GM12878 (cell line): ENCODE measurements around the gene SUFU. TPM values are rescaled to one million over a fixed set of nuclear protein-coding genes. Genes with fewer than 3 reads are reported as not detected.

Experiments used
- CBFB ChIP-seq: IDR thresholded peaks from 2 replicates; pipeline ENCODE4 v1.6.1; 2016; ENCODE audit warnings: antibody characterized with exemption, low read depth
- EP300 ChIP-seq, 2 experiments: fragments of 150-350 bp in 1 of 2; IDR thresholded peaks; 2 replicates each; pipeline ENCODE4 v1.6.1; 2011 to 2012; ENCODE audit warnings: low read depth in 2 of 2, low read length in 2 of 2, borderline replicate concordance in 1 of 2, improper control_type of control experiment in 1 of 2, inconsistent platforms in 1 of 2; ENCODE audit not compliant: control insufficient read depth in 1 of 2
- FOXK2 ChIP-seq: fragments of 450-650 bp; IDR thresholded peaks from 2 replicates; pipeline ENCODE4 v1.6.1; 2017; ENCODE audit warnings: mild to moderate bottlenecking, moderate library complexity
- HDAC2 ChIP-seq: fragments of 200-600 bp; sonication (generic); IDR thresholded peaks from 2 replicates; pipeline ENCODE4 v1.6.1; 2017
- LARP7 ChIP-seq: fragments of 450-650 bp; IDR thresholded peaks from 2 replicates; pipeline ENCODE4 v1.6.1; 2017; ENCODE audit warnings: mild to moderate bottlenecking
- MXI1 ChIP-seq: fragments of 150-350 bp; IDR thresholded peaks from 2 replicates; pipeline ENCODE4 v1.6.1; 2011; ENCODE audit warnings: low read depth, mild to moderate bottlenecking, inconsistent platforms, low read length, improper control_type of control experiment
- RELA ChIP-seq: fragments of 450-650 bp; IDR thresholded peaks from 2 replicates; pipeline ENCODE4 v1.8.0; 2014; ENCODE audit warnings: borderline replicate concordance; ENCODE audit not compliant: partially characterized antibody
- SMARCA5 ChIP-seq: fragments of 450-650 bp; IDR thresholded peaks from 2 replicates; pipeline ENCODE4 v1.6.1; 2017; ENCODE audit warnings: mild to moderate bottlenecking
- SREBF2 ChIP-seq: IDR thresholded peaks from 2 replicates; pipeline ENCODE4 v1.6.1; 2012; ENCODE audit warnings: mild to moderate bottlenecking, low read length
- TAF1 ChIP-seq: IDR thresholded peaks from 2 replicates; pipeline ENCODE4 v1.6.1; 2011; ENCODE audit warnings: mild to moderate bottlenecking, low read depth, low read length, borderline replicate concordance
- polyA plus RNA-seq, 11 experiments: library from polyadenylated mRNA; depleted of rRNA in 4 of 11; unstranded in 6 of 11; stranded (reverse) in 5 of 11; fragments of >200 nt; fragmentation: Nextera tagmentation in 4 of 11; fragmentation: Illumina TruSeq in 1 of 11; extraction: Ambion mirVana in 4 of 11; extraction: Trizol in 1 of 11; gene quantifications; 1 replicate in 1 of 11; 2 replicates in 10 of 11; pipeline versions ENCODE4 v1.2.1 to v1.2.3, GENCODE V29; 2011 to 2016; ENCODE audit warnings: inconsistent platforms in 2 of 11, missing spikeins in 2 of 11, low read depth in 1 of 11
- total RNA-seq, 4 experiments: library from RNA; depleted of rRNA in 3 of 4; stranded (reverse); fragments of >200 nt in 3 of 4; fragmentation: Illumina TruSeq in 1 of 4; extraction: Trizol in 1 of 4; gene quantifications; 2 replicates each; pipeline versions ENCODE4 v1.2.1 to v1.2.3, GENCODE V29; 2013 to 2021
- TF ChIP-seq, protein P1 (sequence below): IDR thresholded peaks from 2 replicates; pipeline ENCODE4 v1.6.1; 2011; ENCODE audit warnings: low read depth, low read length, improper control_type of control experiment, borderline replicate concordance
- TF ChIP-seq, protein P2 (sequence below): fragments of 450-650 bp; IDR thresholded peaks from 2 replicates; pipeline ENCODE4 v1.6.1; 2017; ENCODE audit warnings: mild to moderate bottlenecking, low read depth, inconsistent platforms; ENCODE audit not compliant: poor library complexity, severe bottlenecking
- TF ChIP-seq, protein P3 (sequence below): IDR thresholded peaks from 2 replicates; pipeline ENCODE4 v1.6.1; 2012; ENCODE audit warnings: mild to moderate bottlenecking, low read depth, low read length
- TF ChIP-seq, protein P4 (sequence below): IDR thresholded peaks from 2 replicates; pipeline ENCODE4 v1.6.1; 2011; ENCODE audit warnings: low read depth, mild to moderate bottlenecking, low read length, moderate library complexity, borderline replicate concordance; ENCODE audit errors: extremely low read depth
- TF ChIP-seq, protein P5 (sequence below): fragments of 450-650 bp; IDR thresholded peaks from 2 replicates; pipeline ENCODE4 v1.6.1; 2014; ENCODE audit warnings: mild to moderate bottlenecking
- TF ChIP-seq, protein P6 (sequence below): fragments of 450-650 bp; formaldehyde crosslinking; IDR thresholded peaks from 2 replicates; pipeline ENCODE4 v1.4.0; 2022; ENCODE audit warnings: mild to moderate bottlenecking, moderate library complexity

SUFU gene
- total and polyA plus RNA-seq, 10 of the 15 experiments (the other 5 are each of a cell fraction or from before 2014, with no cell fraction given) = 0.68 to 7.7 (median 2.4) TPM

DNA sequence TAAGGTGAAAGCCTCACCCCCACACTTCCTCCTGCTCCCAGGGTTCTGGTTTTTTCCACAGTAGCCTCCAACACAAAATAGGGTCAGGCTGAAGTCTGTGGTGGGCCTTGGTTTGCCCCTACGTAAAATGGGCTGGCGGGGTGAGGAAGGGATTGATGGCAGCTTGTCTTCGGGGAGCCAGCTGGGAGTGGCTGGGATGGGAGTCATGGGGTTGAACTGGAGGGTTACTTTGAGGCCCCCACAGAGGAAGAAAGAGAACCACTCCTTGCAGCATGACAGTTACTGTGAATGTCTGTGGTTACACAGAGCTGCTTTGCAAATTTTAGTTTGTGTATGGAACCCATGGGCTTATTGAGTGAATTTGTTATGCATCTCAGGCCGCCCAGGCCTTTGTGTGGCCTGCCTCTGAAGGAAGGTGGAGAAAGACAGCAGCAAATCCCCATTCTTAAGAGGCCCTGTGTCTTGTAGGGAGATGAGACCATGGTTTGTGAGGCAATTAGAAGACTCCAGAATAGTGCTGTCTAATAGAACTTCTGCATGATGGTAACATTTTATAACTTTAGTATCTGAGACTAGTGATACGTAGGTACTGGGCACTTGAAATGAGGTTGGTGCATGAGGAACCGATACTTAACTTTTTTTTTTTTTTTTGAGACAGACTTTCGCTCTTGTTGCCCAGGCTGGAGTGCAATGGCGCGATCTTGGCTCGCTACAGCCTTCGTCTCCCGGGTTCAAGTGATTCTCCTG, 148.6 kb downstream of the SUFU start (continued):
- TF ChIP-seq TAF1 (0 out of 2 replicates have a peak, but pooled peaks have one; percentile 20), SREBF2 (no peak), MXI1 (no peak), FOXK2 (no peak), LARP7 (no peak), EP300 (IDR thresholded peaks at IDR 0.05; ENCODE audit: borderline replicate concordance in 1 of 2, control insufficient read depth in 1 of 2, low read depth in 2 of 2, low read length in 2 of 2) (peak in 1 of 2 experiments; percentile 44; a peak in 2 of 4 replicates), SMARCA5 (no peak), HDAC2 (no peak), RELA (no peak), CBFB (peak; percentile 72)
- TF ChIP-seq, protein P1, sequence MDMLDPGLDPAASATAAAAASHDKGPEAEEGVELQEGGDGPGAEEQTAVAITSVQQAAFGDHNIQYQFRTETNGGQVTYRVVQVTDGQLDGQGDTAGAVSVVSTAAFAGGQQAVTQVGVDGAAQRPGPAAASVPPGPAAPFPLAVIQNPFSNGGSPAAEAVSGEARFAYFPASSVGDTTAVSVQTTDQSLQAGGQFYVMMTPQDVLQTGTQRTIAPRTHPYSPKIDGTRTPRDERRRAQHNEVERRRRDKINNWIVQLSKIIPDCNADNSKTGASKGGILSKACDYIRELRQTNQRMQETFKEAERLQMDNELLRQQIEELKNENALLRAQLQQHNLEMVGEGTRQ = no peak
- TF ChIP-seq, protein P2, sequence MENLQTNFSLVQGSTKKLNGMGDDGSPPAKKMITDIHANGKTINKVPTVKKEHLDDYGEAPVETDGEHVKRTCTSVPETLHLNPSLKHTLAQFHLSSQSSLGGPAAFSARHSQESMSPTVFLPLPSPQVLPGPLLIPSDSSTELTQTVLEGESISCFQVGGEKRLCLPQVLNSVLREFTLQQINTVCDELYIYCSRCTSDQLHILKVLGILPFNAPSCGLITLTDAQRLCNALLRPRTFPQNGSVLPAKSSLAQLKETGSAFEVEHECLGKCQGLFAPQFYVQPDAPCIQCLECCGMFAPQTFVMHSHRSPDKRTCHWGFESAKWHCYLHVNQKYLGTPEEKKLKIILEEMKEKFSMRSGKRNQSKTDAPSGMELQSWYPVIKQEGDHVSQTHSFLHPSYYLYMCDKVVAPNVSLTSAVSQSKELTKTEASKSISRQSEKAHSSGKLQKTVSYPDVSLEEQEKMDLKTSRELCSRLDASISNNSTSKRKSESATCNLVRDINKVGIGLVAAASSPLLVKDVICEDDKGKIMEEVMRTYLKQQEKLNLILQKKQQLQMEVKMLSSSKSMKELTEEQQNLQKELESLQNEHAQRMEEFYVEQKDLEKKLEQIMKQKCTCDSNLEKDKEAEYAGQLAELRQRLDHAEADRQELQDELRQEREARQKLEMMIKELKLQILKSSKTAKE = peak; percentile 34
- TF ChIP-seq, protein P3, sequence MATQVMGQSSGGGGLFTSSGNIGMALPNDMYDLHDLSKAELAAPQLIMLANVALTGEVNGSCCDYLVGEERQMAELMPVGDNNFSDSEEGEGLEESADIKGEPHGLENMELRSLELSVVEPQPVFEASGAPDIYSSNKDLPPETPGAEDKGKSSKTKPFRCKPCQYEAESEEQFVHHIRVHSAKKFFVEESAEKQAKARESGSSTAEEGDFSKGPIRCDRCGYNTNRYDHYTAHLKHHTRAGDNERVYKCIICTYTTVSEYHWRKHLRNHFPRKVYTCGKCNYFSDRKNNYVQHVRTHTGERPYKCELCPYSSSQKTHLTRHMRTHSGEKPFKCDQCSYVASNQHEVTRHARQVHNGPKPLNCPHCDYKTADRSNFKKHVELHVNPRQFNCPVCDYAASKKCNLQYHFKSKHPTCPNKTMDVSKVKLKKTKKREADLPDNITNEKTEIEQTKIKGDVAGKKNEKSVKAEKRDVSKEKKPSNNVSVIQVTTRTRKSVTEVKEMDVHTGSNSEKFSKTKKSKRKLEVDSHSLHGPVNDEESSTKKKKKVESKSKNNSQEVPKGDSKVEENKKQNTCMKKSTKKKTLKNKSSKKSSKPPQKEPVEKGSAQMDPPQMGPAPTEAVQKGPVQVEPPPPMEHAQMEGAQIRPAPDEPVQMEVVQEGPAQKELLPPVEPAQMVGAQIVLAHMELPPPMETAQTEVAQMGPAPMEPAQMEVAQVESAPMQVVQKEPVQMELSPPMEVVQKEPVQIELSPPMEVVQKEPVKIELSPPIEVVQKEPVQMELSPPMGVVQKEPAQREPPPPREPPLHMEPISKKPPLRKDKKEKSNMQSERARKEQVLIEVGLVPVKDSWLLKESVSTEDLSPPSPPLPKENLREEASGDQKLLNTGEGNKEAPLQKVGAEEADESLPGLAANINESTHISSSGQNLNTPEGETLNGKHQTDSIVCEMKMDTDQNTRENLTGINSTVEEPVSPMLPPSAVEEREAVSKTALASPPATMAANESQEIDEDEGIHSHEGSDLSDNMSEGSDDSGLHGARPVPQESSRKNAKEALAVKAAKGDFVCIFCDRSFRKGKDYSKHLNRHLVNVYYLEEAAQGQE = no peak
- TF ChIP-seq, protein P4, sequence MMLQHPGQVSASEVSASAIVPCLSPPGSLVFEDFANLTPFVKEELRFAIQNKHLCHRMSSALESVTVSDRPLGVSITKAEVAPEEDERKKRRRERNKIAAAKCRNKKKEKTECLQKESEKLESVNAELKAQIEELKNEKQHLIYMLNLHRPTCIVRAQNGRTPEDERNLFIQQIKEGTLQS = no peak
- TF ChIP-seq, protein P5, sequence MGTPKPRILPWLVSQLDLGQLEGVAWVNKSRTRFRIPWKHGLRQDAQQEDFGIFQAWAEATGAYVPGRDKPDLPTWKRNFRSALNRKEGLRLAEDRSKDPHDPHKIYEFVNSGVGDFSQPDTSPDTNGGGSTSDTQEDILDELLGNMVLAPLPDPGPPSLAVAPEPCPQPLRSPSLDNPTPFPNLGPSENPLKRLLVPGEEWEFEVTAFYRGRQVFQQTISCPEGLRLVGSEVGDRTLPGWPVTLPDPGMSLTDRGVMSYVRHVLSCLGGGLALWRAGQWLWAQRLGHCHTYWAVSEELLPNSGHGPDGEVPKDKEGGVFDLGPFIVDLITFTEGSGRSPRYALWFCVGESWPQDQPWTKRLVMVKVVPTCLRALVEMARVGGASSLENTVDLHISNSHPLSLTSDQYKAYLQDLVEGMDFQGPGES = no peak
- TF ChIP-seq, protein P6, sequence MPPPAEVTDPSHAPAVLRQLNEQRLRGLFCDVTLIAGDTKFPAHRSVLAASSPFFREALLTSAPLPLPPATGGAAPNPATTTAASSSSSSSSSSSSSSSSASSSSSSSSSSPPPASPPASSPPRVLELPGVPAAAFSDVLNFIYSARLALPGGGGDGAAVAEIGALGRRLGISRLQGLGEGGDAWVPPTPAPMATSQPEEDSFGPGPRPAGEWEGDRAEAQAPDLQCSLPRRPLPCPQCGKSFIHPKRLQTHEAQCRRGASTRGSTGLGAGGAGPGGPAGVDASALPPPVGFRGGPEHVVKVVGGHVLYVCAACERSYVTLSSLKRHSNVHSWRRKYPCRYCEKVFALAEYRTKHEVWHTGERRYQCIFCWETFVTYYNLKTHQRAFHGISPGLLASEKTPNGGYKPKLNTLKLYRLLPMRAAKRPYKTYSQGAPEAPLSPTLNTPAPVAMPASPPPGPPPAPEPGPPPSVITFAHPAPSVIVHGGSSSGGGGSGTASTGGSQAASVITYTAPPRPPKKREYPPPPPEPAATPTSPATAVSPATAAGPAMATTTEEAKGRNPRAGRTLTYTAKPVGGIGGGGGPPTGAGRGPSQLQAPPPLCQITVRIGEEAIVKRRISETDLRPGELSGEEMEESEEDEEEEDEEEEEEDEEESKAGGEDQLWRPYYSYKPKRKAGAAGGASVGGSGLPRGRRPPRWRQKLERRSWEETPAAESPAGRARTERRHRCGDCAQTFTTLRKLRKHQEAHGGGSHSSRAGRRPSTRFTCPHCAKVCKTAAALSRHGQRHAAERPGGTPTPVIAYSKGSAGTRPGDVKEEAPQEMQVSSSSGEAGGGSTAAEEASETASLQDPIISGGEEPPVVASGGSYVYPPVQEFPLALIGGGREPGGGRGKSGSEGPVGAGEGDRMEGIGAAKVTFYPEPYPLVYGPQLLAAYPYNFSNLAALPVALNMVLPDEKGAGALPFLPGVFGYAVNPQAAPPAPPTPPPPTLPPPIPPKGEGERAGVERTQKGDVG (CRISPR knock-in tag) = no peak
